LHCN-M2 (cell line): Measurements from ENCODE around the gene FAM149B1. TPM values are rescaled to one million over a fixed set of nuclear protein-coding genes. Genes with fewer than 3 reads are reported as not detected.
"Not testable (repeated sequence)": the region's sequence is repeated elsewhere in the genome, so short reads cannot be mapped to it uniquely, and the experiment has no call there.

ENCODE experiments used
- DNase-seq: peaks from one replicate; pipeline ENCODE4 v3.0.0-alpha.2; 2012; ENCODE audit warnings: low read depth
- polyA plus RNA-seq: library from polyadenylated mRNA; unstranded; fragments of >200 nt; gene quantifications from one replicate; pipeline ENCODE4 v1.2.1, GENCODE V29; 2012; ENCODE audit warnings: missing spikeins
- total RNA-seq: library from RNA; depleted of rRNA; stranded (reverse); fragments of >200 nt; gene quantifications from 2 replicates; pipeline ENCODE4 v1.2.3, GENCODE V29; 2014; rRNA removed

FAM149B1 gene
- 16.2 and 19.0 TPM in 2 replicates for total RNA-seq
- 15.4 TPM for polyA plus RNA-seq

GRCh38 chr10:73167783-73168464 is at the start of gene FAM149B1, which contains the start of gene ECD:
Gene FAM149B1 (plus strand): TSS chr10:73168119. CDS start chr10:73168340, 221 bp downstream.
Gene ECD (minus strand): TSS chr10:73168008. CDS start chr10:73163937, 4,071 bp downstream.
- peak; percentile 93 for DNase-seq

GRCh38 chr10:73119457-73119856 is 48.5 kb upstream of the FAM149B1 start:
- no peak for DNase-seq

- DNase-seq = no peak
Observed at GRCh38 chr10:73119952-73120351, 48.0 kb upstream of the FAM149B1 start.

- DNase-seq = no peak
Observed at GRCh38 chr10:73126343-73126742, 41.6 kb upstream of the FAM149B1 start.

- no peak for DNase-seq
Observed at GRCh38 chr10:73131301-73131700, 36.6 kb upstream of the FAM149B1 start.

- no peak for DNase-seq
Observed at GRCh38 chr10:73131913-73132686, 35.8 kb upstream of the FAM149B1 start.

GRCh38 chr10:73134727-73135126 is 33.2 kb upstream of the FAM149B1 start:
- no peak for DNase-seq

GRCh38 chr10:73136627-73137026 is 31.3 kb upstream of the FAM149B1 start:
- DNase-seq = no peak

- no peak for DNase-seq
Observed at GRCh38 chr10:73139251-73139650, 28.7 kb upstream of the FAM149B1 start.

GRCh38 chr10:73141603-73142002 is 26.3 kb upstream of the FAM149B1 start:
- no peak for DNase-seq

GRCh38 chr10:73150633-73151413 is 17.1 kb upstream of the FAM149B1 start:
- not testable (repeated sequence) for DNase-seq

- DNase-seq = no peak
Observed at GRCh38 chr10:73152009-73152408, 15.9 kb upstream of the FAM149B1 start.

- DNase-seq = no peak
Observed at GRCh38 chr10:73156054-73156453, 11.9 kb upstream of the FAM149B1 start.

GRCh38 chr10:73159038-73159648 is 8.8 kb upstream of the FAM149B1 start:
- peak; percentile 53 for DNase-seq

GRCh38 chr10:73161079-73161478 is 6.8 kb upstream of the FAM149B1 start:
- no peak for DNase-seq

- DNase-seq = no peak
Observed at GRCh38 chr10:73161662-73162061, 6.3 kb upstream of the FAM149B1 start.

- no peak for DNase-seq
Observed at GRCh38 chr10:73163096-73163495, 4.8 kb upstream of the FAM149B1 start.

GRCh38 chr10:73166972-73167371 is 947 bp upstream of the FAM149B1 start:
- no peak for DNase-seq

GRCh38 chr10:73167458-73167782 is 499 bp upstream of the FAM149B1 start:
- peak; percentile 16 for DNase-seq

- no peak for DNase-seq
Observed at GRCh38 chr10:73168465-73168803, 515 bp downstream of the FAM149B1 start.

- no peak for DNase-seq
Observed at GRCh38 chr10:73169320-73169719, 1.4 kb downstream of the FAM149B1 start.

GRCh38 chr10:73172867-73173266 is 4.9 kb downstream of the FAM149B1 start:
- DNase-seq = no peak
